A549 (cell line): ENCODE data around the gene RHBDF2.

Experiments
- CTCF ChIP-seq: fragments of >200 bp; sonication (Bioruptor Twin); formaldehyde crosslinking; IDR thresholded peaks from 3 replicates; pipeline ENCODE4 v1.5.1; 2016
- E2F6 ChIP-seq: IDR thresholded peaks from 2 replicates; pipeline ENCODE4 v1.6.1; 2012; ENCODE audit warnings: low read depth, borderline replicate concordance
- ESRRA ChIP-seq: fragments of 150-350 bp; IDR thresholded peaks from 2 replicates; pipeline ENCODE4 v1.6.1; 2014; ENCODE audit warnings: mild to moderate bottlenecking, low read length, borderline replicate concordance
- HDAC2 ChIP-seq: fragments of 200-600 bp; sonication (generic); IDR thresholded peaks from 2 replicates; pipeline ENCODE4 v1.6.1; 2016
- KDM5A ChIP-seq: fragments of 200-600 bp; sonication (generic); IDR thresholded peaks from 2 replicates; pipeline ENCODE4 v1.6.1; 2016; ENCODE audit warnings: antibody characterized with exemption, mild to moderate bottlenecking
- NR3C1 ChIP-seq: fragments of >200 bp; sonication (Bioruptor Twin); formaldehyde crosslinking; IDR thresholded peaks from 3 replicates; pipeline ENCODE4 v1.6.1; 2017
- POLR2A ChIP-seq: IDR thresholded peaks from 2 replicates; pipeline ENCODE4 v1.6.1; 2012; ENCODE audit warnings: mild to moderate bottlenecking, low read length
- POLR2AphosphoS2 ChIP-seq: conservative IDR thresholded peaks from 2 replicates; pipeline ENCODE4 v1.6.1; 2012; ENCODE audit warnings: low read length, improper control_type of control experiment, inconsistent platforms
- RAD21 ChIP-seq, 2 experiments: fragments of >200 bp in 1 of 2; sonication (Bioruptor Twin) in 1 of 2; formaldehyde crosslinking in 1 of 2; IDR thresholded peaks in 1 of 2; conservative IDR thresholded peaks in 1 of 2; 2 replicates in 1 of 2; 3 replicates in 1 of 2; pipeline ENCODE4 v1.6.1; 2012 to 2018; ENCODE audit warnings: inconsistent platforms in 1 of 2
- RFX5 ChIP-seq: fragments of 450-650 bp; IDR thresholded peaks from 2 replicates; pipeline ENCODE4 v1.7.1; 2014; ENCODE audit warnings: antibody characterized with exemption, mild to moderate bottlenecking, moderate library complexity
- ZSCAN20 ChIP-seq: fragments of 250-450 bp; sonication (Bioruptor Pico); IDR thresholded peaks from 2 replicates; pipeline ENCODE4 v1.8.0; 2022; ENCODE audit warnings: mild to moderate bottlenecking, moderate library complexity
- TF ChIP-seq, protein P1 (sequence below): fragments of 150-350 bp; IDR thresholded peaks from 2 replicates; pipeline ENCODE4 v1.6.1; 2014; ENCODE audit warnings: low read depth, mild to moderate bottlenecking, low read length
- TF ChIP-seq, protein P2 (sequence below): IDR thresholded peaks from 2 replicates; pipeline ENCODE4 v1.6.1; 2012

- TF ChIP-seq CTCF (no peak), NR3C1 (no peak), RFX5 (no peak), KDM5A (no peak), HDAC2 (no peak), POLR2AphosphoS2 (no peak), POLR2A (no peak), RAD21 (conservative IDR thresholded peaks at IDR 0.05 in 1 of 2, IDR thresholded peaks at IDR 0.05 in 1 of 2) (no peak), ZSCAN20 (CRISPR knock-in tag) (no peak), ESRRA (no peak), E2F6 (no peak)
- TF ChIP-seq, protein P1, sequence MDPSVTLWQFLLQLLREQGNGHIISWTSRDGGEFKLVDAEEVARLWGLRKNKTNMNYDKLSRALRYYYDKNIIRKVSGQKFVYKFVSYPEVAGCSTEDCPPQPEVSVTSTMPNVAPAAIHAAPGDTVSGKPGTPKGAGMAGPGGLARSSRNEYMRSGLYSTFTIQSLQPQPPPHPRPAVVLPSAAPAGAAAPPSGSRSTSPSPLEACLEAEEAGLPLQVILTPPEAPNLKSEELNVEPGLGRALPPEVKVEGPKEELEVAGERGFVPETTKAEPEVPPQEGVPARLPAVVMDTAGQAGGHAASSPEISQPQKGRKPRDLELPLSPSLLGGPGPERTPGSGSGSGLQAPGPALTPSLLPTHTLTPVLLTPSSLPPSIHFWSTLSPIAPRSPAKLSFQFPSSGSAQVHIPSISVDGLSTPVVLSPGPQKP, result no peak
- TF ChIP-seq, protein P2, sequence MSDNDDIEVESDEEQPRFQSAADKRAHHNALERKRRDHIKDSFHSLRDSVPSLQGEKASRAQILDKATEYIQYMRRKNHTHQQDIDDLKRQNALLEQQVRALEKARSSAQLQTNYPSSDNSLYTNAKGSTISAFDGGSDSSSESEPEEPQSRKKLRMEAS, result no peak
These were observed 30.3 kb upstream of the RHBDF2 start for GRCh38 chr17:76531486-76532038.
